ENCODE results near the gene RBM4. TPM values are rescaled to one million over a fixed set of nuclear protein-coding genes. Genes with fewer than 3 reads are reported as not detected.

RBM4 gene
- total RNA-seq, 2 donors from 2014 or later = 116 to 135 TPM

- H3K27me3 Mint-ChIP-seq (ENCODE audit: low read depth) = no peaks in the 10 kb centered on the region
- H3K4me1 Mint-ChIP-seq (ENCODE audit: low read depth) = peaks cover 5% of the 10 kb centered on the region
- no peaks in the 10 kb centered on the region for H3K9me3 Mint-ChIP-seq
- no peak for DNase-seq
- ATAC-seq (replicated peaks in 1 of 2) = no peak
- H3K4me3 Mint-ChIP-seq = no peak overlapping the region
- H3K36me3 Mint-ChIP-seq (ENCODE audit: insufficient read depth in 2 of 2) = no peaks in the 10 kb centered on the region
- no peak overlapping the region for H3K27ac Mint-ChIP-seq
Measured at GRCh38 chr11:66691311-66691980, 52.9 kb downstream of the RBM4 start.

GRCh38 chr11:66692446-66692845 is 53.9 kb downstream of the RBM4 start:
- no peak overlapping the region for H3K4me3 Mint-ChIP-seq
- H3K9me3 Mint-ChIP-seq = no peaks in the 10 kb centered on the region
- ATAC-seq (replicated peaks in 1 of 2) (no peak), DNase-seq (no peak)
- no peak overlapping the region for H3K27ac Mint-ChIP-seq
- H3K27me3 Mint-ChIP-seq (ENCODE audit: low read depth) = no peaks in the 10 kb centered on the region
- H3K36me3 Mint-ChIP-seq (ENCODE audit: insufficient read depth in 2 of 2) = no peaks in the 10 kb centered on the region
- H3K4me1 Mint-ChIP-seq (ENCODE audit: low read depth) = peaks cover 5% of the 10 kb centered on the region

- Mint-ChIP-seq H3K27me3 (ENCODE audit: low read depth) (no peaks in the 10 kb centered on the region), H3K27ac (no peak overlapping the region), H3K4me1 (ENCODE audit: low read depth) (peaks cover 5% of the 10 kb centered on the region), H3K9me3 (no peaks in the 10 kb centered on the region), H3K4me3 (no peak overlapping the region), H3K36me3 (ENCODE audit: insufficient read depth in 2 of 2) (no peaks in the 10 kb centered on the region)
- DNase-seq (no peak), ATAC-seq (replicated peaks in 1 of 2) (no peak)
Measured at GRCh38 chr11:66692871-66693331, 54.4 kb downstream of the RBM4 start.

GRCh38 chr11:66693356-66694055 is 55.0 kb downstream of the RBM4 start:
- Mint-ChIP-seq H3K27ac (no peak overlapping the region), H3K27me3 (ENCODE audit: low read depth) (no peaks in the 10 kb centered on the region), H3K36me3 (ENCODE audit: insufficient read depth in 2 of 2) (no peaks in the 10 kb centered on the region)

GRCh38 chr11:66694056-66694410 is 55.5 kb downstream of the RBM4 start:
- DNase-seq (no peak), ATAC-seq (replicated peaks in 1 of 2) (no peak)
- peaks cover 5% of the 10 kb centered on the region for H3K4me1 Mint-ChIP-seq (ENCODE audit: low read depth)
- H3K27me3 Mint-ChIP-seq (ENCODE audit: low read depth) = no peaks in the 10 kb centered on the region
- H3K27ac Mint-ChIP-seq = no peak overlapping the region
- H3K4me3 Mint-ChIP-seq = no peak overlapping the region
- no peaks in the 10 kb centered on the region for H3K36me3 Mint-ChIP-seq (ENCODE audit: insufficient read depth in 2 of 2)
- no peaks in the 10 kb centered on the region for H3K9me3 Mint-ChIP-seq

More at GRCh38 chr11:66693356-66694055, 55.0 kb downstream of the RBM4 start:
- DNase-seq (no peak), ATAC-seq (replicated peaks in 1 of 2) (no peak)
- Mint-ChIP-seq H3K9me3 (no peaks in the 10 kb centered on the region), H3K4me1 (ENCODE audit: low read depth) (peaks cover 5% of the 10 kb centered on the region), H3K4me3 (no peak overlapping the region)

- peak; percentile 91 to 92 for ATAC-seq (replicated peaks in 1 of 2)
- Mint-ChIP-seq H3K4me1 (ENCODE audit: low read depth) (peaks cover 5% of the 10 kb centered on the region), H3K27ac (no peak overlapping the region), H3K27me3 (ENCODE audit: low read depth) (no peaks in the 10 kb centered on the region), H3K9me3 (no peaks in the 10 kb centered on the region), H3K36me3 (ENCODE audit: insufficient read depth in 2 of 2) (no peaks in the 10 kb centered on the region), H3K4me3 (no peak overlapping the region)
- DNase-seq = peak; percentile 84 to 87
Measured at GRCh38 chr11:66694732-66695207, 56.3 kb downstream of the RBM4 start.

Other genes with a start within 250 kb of the RBM4 start
- not detected for gene NPAS4, start 217.7 kb upstream of the RBM4 start, total RNA-seq
- 10 to 100 TPM; 57.4 to 66.6 TPM for gene MRPL11, start 199.9 kb upstream of the RBM4 start, total RNA-seq
- gene PELI3, start 171.8 kb upstream of the RBM4 start, total RNA-seq = 1 to 10 TPM; 6.2 to 6.6 TPM
- 10 to 100 TPM; 48.3 to 56.9 TPM for gene DPP3, start 158.3 kb upstream of the RBM4 start, total RNA-seq
- 10 to 100 TPM; 18.1 to 18.8 TPM for gene BBS1, start 128.1 kb upstream of the RBM4 start, total RNA-seq
- gene ZDHHC24, start 92.7 kb upstream of the RBM4 start, total RNA-seq = 10 to 100 TPM; 19.8 to 22.0 TPM
- gene ACTN3, start 91.8 kb upstream of the RBM4 start, total RNA-seq = under 1 TPM in 1 of 2 donors, not detected in 1; 0.32 TPM
- 1 to 10 TPM; 6.3 to 6.8 TPM for gene CTSF, start 70.1 kb upstream of the RBM4 start, total RNA-seq
- gene CCDC87, start 45.6 kb upstream of the RBM4 start, total RNA-seq = under 1 TPM; 0.10 to 0.21 TPM
- 10 to 100 TPM; 35.1 to 38.5 TPM for gene CCS, start 45.5 kb upstream of the RBM4 start, total RNA-seq
- 10 to 100 TPM; 85.6 to 97.3 TPM for gene RBM14, start 22.1 kb upstream of the RBM4 start, total RNA-seq
- gene RBM4B, start 39.2 kb downstream of the RBM4 start, total RNA-seq = 10 to 100 TPM; 12.5 to 18.4 TPM
- gene SPTBN2, start 90.5 kb downstream of the RBM4 start, total RNA-seq = 1 to 10 TPM in 1 of 2 donors, under 1 TPM in 1; 0.69 to 1.5 TPM
- gene RCE1, start 204.7 kb downstream of the RBM4 start, total RNA-seq = 10 to 100 TPM; 27.2 to 29.6 TPM
- 10 to 100 TPM; 13.4 to 18.3 TPM for gene LRFN4, start 218.4 kb downstream of the RBM4 start, total RNA-seq

Data from activated T-cell treated with anti-CD3 and anti-CD28 coated beads, Interleukin-2, amount 50 U/mL, for 72 hours (primary cell).